SKM-1 treated with dmso at 0.1 percent for 144 hours (cell line): ENCODE measurements around the gene NOSIP.

ENCODE experiments used
- DNase-seq: peaks from one replicate; lab custom pipeline; 2025; ENCODE audit not compliant: unreplicated experiment; lab: John Stamatoyannopoulos, UW

NOSIP gene

GRCh38 chr19:49514151-49514550 lies 66.2 kb downstream of the NOSIP start:
- DNase-seq = no peak

DNA sequence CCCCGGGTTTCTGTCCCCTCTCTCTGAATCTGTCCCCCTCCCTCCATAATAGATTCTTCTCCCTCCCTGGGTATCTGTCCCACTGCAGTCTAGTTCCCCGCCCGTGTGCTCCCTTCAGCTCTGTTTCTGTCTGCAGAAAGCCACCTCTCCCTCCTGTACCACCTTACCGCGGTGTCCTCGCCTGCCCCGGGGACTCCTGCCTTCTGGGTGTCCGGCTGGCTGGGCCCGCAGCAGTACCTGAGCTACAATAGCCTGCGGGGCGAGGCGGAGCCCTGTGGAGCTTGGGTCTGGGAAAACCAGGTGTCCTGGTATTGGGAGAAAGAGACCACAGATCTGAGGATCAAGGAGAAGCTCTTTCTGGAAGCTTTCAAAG lies 66.6 kb downstream of the NOSIP start:
- DNase-seq = no peak

GRCh38 chr19:49512970-49513745 lies 67.2 kb downstream of the NOSIP start:
- no peak for DNase-seq

GRCh38 chr19:49507803-49508494 lies 72.4 kb downstream of the NOSIP start:
- DNase-seq = no peak

- DNase-seq = peak; percentile 51
These were observed 73.7 kb downstream of the NOSIP start for GRCh38 chr19:49506575-49507105.
